Endothelial cell of umbilical vein (primary cell): ENCODE data around the gene ITPKB. TPM values are rescaled to one million over a fixed set of nuclear protein-coding genes. Genes with fewer than 3 reads are reported as not detected.

Source experiments
- BruUV-seq: library from RNA; stranded (reverse); fragments of 400-500 nt; replicated peaks from 2 replicates; lab custom pipeline; 2021; lab: Mats Ljungman, UMichigan
- CTCF ChIA-PET: fragments of 300-600, 350-600 bp; sonication (Branson Sonifier 250); formaldehyde crosslinking; loops from one replicate; lab custom pipeline; 2021; ENCODE audit warnings: antibody characterized with exemption, inconsistent platforms; lab: Charles Lee
- POLR2A ChIA-PET: fragments of 300-600, 350-600 bp; sonication (Branson Sonifier 250); formaldehyde crosslinking; loops from one replicate; lab custom pipeline; 2021; ENCODE audit warnings: antibody characterized with exemption, inconsistent platforms; lab: Charles Lee
- DNase-seq: peaks from one replicate; pipeline ENCODE4 v3.0.0-alpha.2; 2011; ENCODE audit warnings: low read depth, low spot score
- FAIRE-seq: peaks from 2 replicates; lab custom pipeline; 2011; peaks lifted over from hg19 to GRCh38; lab: Jason Lieb, UNC
- H2AFZ ChIP-seq: 2 replicates; pipeline ENCODE4 v1.6.0; 2012; ENCODE audit warnings: low read depth, low read length, control low read depth, inconsistent platforms
- H3K27ac ChIP-seq: 2 replicates; pipeline ENCODE4 v1.5.1; 2011; ENCODE audit warnings: low read depth, mild to moderate bottlenecking, control low read depth, low read length, moderate library complexity; ENCODE audit not compliant: insufficient read depth
- H3K27me3 ChIP-seq, 2 experiments: 2 replicates each; pipeline versions ENCODE4 v1.6.0 to v1.6.1; 2011; ENCODE audit warnings: low read length in 2 of 2, mixed read lengths in 1 of 2; ENCODE audit not compliant: control insufficient read depth in 2 of 2, insufficient read depth in 2 of 2
- H3K36me3 ChIP-seq, 2 experiments: 2 replicates in 1 of 2; 3 replicates in 1 of 2; pipeline ENCODE4 v1.5.1; 2011; ENCODE audit warnings: low read length in 2 of 2, mild to moderate bottlenecking in 1 of 2, moderate library complexity in 1 of 2; ENCODE audit not compliant: control insufficient read depth in 2 of 2, insufficient read depth in 2 of 2; ENCODE audit errors: extremely low read depth in 1 of 2
- H3K4me1 ChIP-seq: 3 replicates; pipeline ENCODE4 v1.5.1; 2011; ENCODE audit warnings: mild to moderate bottlenecking, low read length; ENCODE audit not compliant: control insufficient read depth, insufficient read depth; ENCODE audit errors: extremely low read depth
- H3K4me2 ChIP-seq: 2 replicates; pipeline ENCODE4 v1.6.1; 2011; ENCODE audit warnings: low read length, control low read depth, mixed read lengths; ENCODE audit not compliant: insufficient read depth
- H3K4me3 ChIP-seq, 3 experiments: fragments of 200-600 bp in 1 of 3; sonication (generic), shearing (Covaris generic) in 1 of 3; replicated peaks in 1 of 3; 2 replicates each; pipeline ENCODE4 v1.5.1; 2011 to 2016; ENCODE audit warnings: control low read depth in 3 of 3, low read length in 3 of 3, mild to moderate bottlenecking in 2 of 3, inconsistent platforms in 1 of 3, low read depth in 1 of 3, moderate library complexity in 1 of 3; ENCODE audit not compliant: insufficient read depth in 1 of 3
- H3K79me2 ChIP-seq: 2 replicates; pipeline ENCODE4 v1.6.0; 2012; ENCODE audit warnings: low read length, inconsistent platforms; ENCODE audit not compliant: control insufficient read depth, insufficient read depth
- H3K9ac ChIP-seq: replicated peaks from 2 replicates; pipeline ENCODE3; 2011; ENCODE audit warnings: low read length, control low read depth; ENCODE audit not compliant: insufficient read depth; ENCODE audit errors: extremely low read depth
- H3K9me1 ChIP-seq: replicated peaks from 3 replicates; pipeline ENCODE4 v1.6.0; 2011; ENCODE audit warnings: mild to moderate bottlenecking, low read length; ENCODE audit not compliant: control insufficient read depth, insufficient read depth; ENCODE audit errors: extremely low read depth
- H3K9me3 ChIP-seq: replicated peaks from 2 replicates; pipeline ENCODE4 v1.5.1; 2012; ENCODE audit warnings: low read length, inconsistent platforms; ENCODE audit not compliant: control insufficient read depth, insufficient read depth
- H4K20me1 ChIP-seq: replicated peaks from 2 replicates; pipeline ENCODE3; 2011; ENCODE audit warnings: mild to moderate bottlenecking, low read length; ENCODE audit not compliant: control insufficient read depth, insufficient read depth; ENCODE audit errors: extremely low read depth
- CTCF ChIP-seq, 2 donors: IDR thresholded peaks; 1 replicate in 1 of 2; 2 replicates in 1 of 2; pipeline ENCODE4 v1.5.1; 2011; ENCODE audit warnings: low read length in 2 of 2, mild to moderate bottlenecking in 2 of 2, moderate library complexity in 2 of 2, control low read depth in 1 of 2, inconsistent platforms in 1 of 2, low read depth in 1 of 2; ENCODE audit not compliant: insufficient read depth in 1 of 2; ENCODE audit errors: extremely low read depth in 1 of 2
- EZH2 ChIP-seq: IDR thresholded peaks from 2 replicates; pipeline ENCODE4 v1.6.1; 2012; ENCODE audit warnings: borderline replicate concordance, low read depth, mild to moderate bottlenecking, moderate library complexity, low read length, inconsistent platforms; ENCODE audit not compliant: severe bottlenecking
- FOS ChIP-seq: IDR thresholded peaks from 2 replicates; pipeline ENCODE4 v1.6.1; 2011; ENCODE audit warnings: mild to moderate bottlenecking, low read length, moderate library complexity, borderline replicate concordance; ENCODE audit not compliant: insufficient read depth
- GATA2 ChIP-seq: IDR thresholded peaks from 2 replicates; pipeline ENCODE4 v1.7.0; 2011; ENCODE audit warnings: low read depth, mild to moderate bottlenecking, moderate library complexity, mixed read lengths, low read length; ENCODE audit not compliant: insufficient read length, insufficient read depth
- JUN ChIP-seq: IDR thresholded peaks from 2 replicates; pipeline ENCODE4 v1.6.1; 2011; ENCODE audit warnings: borderline replicate concordance, low read depth; ENCODE audit not compliant: insufficient read length, insufficient read depth
- MAX ChIP-seq: IDR thresholded peaks from 2 replicates; pipeline ENCODE4 v1.6.1; 2011; ENCODE audit not compliant: insufficient read depth, insufficient read length
- MYC ChIP-seq: IDR thresholded peaks from one replicate; pipeline ENCODE4 v1.6.1; 2011; ENCODE audit warnings: mild to moderate bottlenecking, low read depth, low read length
- POLR2A ChIP-seq: IDR thresholded peaks from 2 replicates; pipeline ENCODE4 v1.6.1; 2012; ENCODE audit warnings: low read depth, mild to moderate bottlenecking, control low read depth, low read length
- POLR2AphosphoS5 ChIP-seq: IDR thresholded peaks from 2 replicates; pipeline ENCODE4 v1.6.1; 2012; ENCODE audit warnings: low read depth, mild to moderate bottlenecking, control low read depth, low read length, moderate library complexity; ENCODE audit not compliant: insufficient read depth
- dilution Hi-C: fragments of 300-500 bp; cut with MboI; formaldehyde crosslinking; loops from one replicate; pipeline ENCODE4 v1.15.0; 2019; ENCODE audit warnings: low sequenced_read_pairs; ENCODE audit not compliant: extremely low pct_ligation_motif_present
- intact Hi-C: fragments of 100-400 bp; cut with micrococcal nuclease; formaldehyde crosslinking; loops from one replicate; pipeline ENCODE4 v1.10.0; 2022
- polyA plus RNA-seq, 4 experiments: library from polyadenylated mRNA; depleted of rRNA in 3 of 4; stranded (reverse) in 3 of 4; unstranded in 1 of 4; fragments of >200 nt; gene quantifications; 2 replicates each; pipeline versions ENCODE4 v1.2.1 to v1.2.3, GENCODE V29; 2011 to 2012; ENCODE audit warnings: missing spikeins in 1 of 4
- total RNA-seq: library from RNA; stranded (reverse); gene quantifications from 2 replicates; pipeline ENCODE4 v1.2.3, GENCODE V29; 2021

The ITPKB gene
- total and polyA plus RNA-seq, 2 donors (not counting 3 experiments of a cell fraction or from before 2014, with no cell fraction given): 7.7 to 34.8 TPM

GRCh38 chr1:226730071-226730470 lies 9.0 kb downstream of the ITPKB start:
- DNase-seq: no peak
- ChIA-PET CTCF (interaction anchor here (2.2 kb wide), 1 partner anchor 98 kb away, joined by 7 read pairs; no protein-coding TSS in a partner anchor), POLR2A (no interaction called here)
- dilution Hi-C loops (no loop called here), intact Hi-C loops (loop anchor here (10.0 kb wide), 1 partner anchor 215 kb away; the partner anchor contains the start of gene COQ8A)
- no peak overlapping the region for H3K4me2 ChIP-seq
- H4K20me1 ChIP-seq: peaks cover 2% of the 10 kb centered on the region
- H3K9me3 ChIP-seq: no peaks in the 10 kb centered on the region
- FAIRE-seq: no peak
- no TSS peak for BruUV-seq
- H3K9me1 ChIP-seq: no peaks in the 10 kb centered on the region
- peaks cover 6% of the 10 kb centered on the region for H3K4me1 ChIP-seq
- H3K9ac ChIP-seq: no peak overlapping the region
- H3K27me3 ChIP-seq: no peaks in the 10 kb centered on the region
- H3K36me3 ChIP-seq: peaks cover 4 to 5% of the 10 kb centered on the region in 2 experiments
- H3K27ac ChIP-seq: no peak overlapping the region
- H2AFZ ChIP-seq: no peak overlapping the region
- no peak overlapping the region for H3K4me3 ChIP-seq
- H3K79me2 ChIP-seq: peaks cover 35% of the 10 kb centered on the region
- TF ChIP-seq FOS: no peak
- TF ChIP-seq CTCF (IDR thresholded peaks at IDR 0.05; ENCODE audit: extremely low read depth in 1 of 2, insufficient read depth in 1 of 2, low read depth in 1 of 2, low read length in 2 of 2): no peak
- no peak for TF ChIP-seq POLR2A
- TF ChIP-seq MAX: no peak
- TF ChIP-seq MYC: no peak
- TF ChIP-seq EZH2: no peak
- no peak for TF ChIP-seq JUN
- TF ChIP-seq POLR2AphosphoS5: no peak
- TF ChIP-seq GATA2: no peak
